GM12878 (cell line): Measurements from ENCODE around the gene POLA2. TPM values are rescaled to one million over a fixed set of nuclear protein-coding genes. Genes with fewer than 3 reads are reported as not detected.
A peak's percentile ranks its signal among the peaks of the same experiment; 100 is the strongest.

Source experiments
- ATF7 ChIP-seq: fragments of 450-650 bp; IDR thresholded peaks from 2 replicates; pipeline ENCODE4 v1.6.1; 2016; ENCODE audit warnings: low read depth, mild to moderate bottlenecking
- CBX3 ChIP-seq: fragments of 200-600 bp; sonication (generic); IDR thresholded peaks from 2 replicates; pipeline ENCODE4 v1.6.1; 2016; ENCODE audit warnings: low read depth, borderline replicate concordance
- IRF4 ChIP-seq: IDR thresholded peaks from 2 replicates; pipeline ENCODE4 v1.6.1; 2011; ENCODE audit warnings: low read depth, low read length
- MEF2B ChIP-seq: fragments of 450-650 bp; IDR thresholded peaks from 2 replicates; pipeline ENCODE4 v1.6.1; 2018; ENCODE audit warnings: mild to moderate bottlenecking, moderate library complexity; ENCODE audit not compliant: partially characterized antibody, poor library complexity, severe bottlenecking
- NFIC ChIP-seq: IDR thresholded peaks from 2 replicates; pipeline ENCODE4 v1.6.1; 2012; ENCODE audit warnings: low read depth, mild to moderate bottlenecking, inconsistent platforms, low read length, moderate library complexity
- NR2C1 ChIP-seq: fragments of 450-650 bp; IDR thresholded peaks from 2 replicates; pipeline ENCODE4 v1.6.1; 2017; ENCODE audit warnings: antibody characterized with exemption, mild to moderate bottlenecking, moderate library complexity
- PAX8 ChIP-seq: fragments of 450-650 bp; IDR thresholded peaks from 2 replicates; pipeline ENCODE4 v1.6.1; 2017; ENCODE audit warnings: mild to moderate bottlenecking, moderate library complexity
- POLR2A ChIP-seq: IDR thresholded peaks from 2 replicates; pipeline ENCODE4 v1.6.1; 2011; ENCODE audit warnings: low read depth, mild to moderate bottlenecking, low read length
- RAD21 ChIP-seq: IDR thresholded peaks from 2 replicates; pipeline ENCODE4 v1.6.1; 2011; ENCODE audit warnings: mild to moderate bottlenecking, low read depth, low read length, moderate library complexity; ENCODE audit not compliant: insufficient read depth
- SIX5 ChIP-seq: IDR thresholded peaks from 2 replicates; pipeline ENCODE4 v1.6.1; 2011; ENCODE audit warnings: mild to moderate bottlenecking, low read depth, low read length, moderate library complexity; ENCODE audit not compliant: severe bottlenecking
- SUPT20H ChIP-seq: IDR thresholded peaks from 2 replicates; pipeline ENCODE4 v1.6.1; 2011; ENCODE audit warnings: low read depth, mild to moderate bottlenecking, low read length, moderate library complexity, borderline replicate concordance; ENCODE audit not compliant: control insufficient read depth
- TAF1 ChIP-seq: IDR thresholded peaks from 2 replicates; pipeline ENCODE4 v1.6.1; 2011; ENCODE audit warnings: mild to moderate bottlenecking, low read depth, low read length, borderline replicate concordance
- TBL1XR1 ChIP-seq: IDR thresholded peaks from 2 replicates; pipeline ENCODE4 v1.6.1; 2012; ENCODE audit warnings: low read depth, low read length, improper control_type of control experiment
- WRNIP1 ChIP-seq: IDR thresholded peaks from 2 replicates; pipeline ENCODE4 v1.6.1; 2011; ENCODE audit warnings: low read depth, low read length, improper control_type of control experiment, borderline replicate concordance
- ZNF207 ChIP-seq: fragments of 450-650 bp; IDR thresholded peaks from 2 replicates; pipeline ENCODE4 v1.6.1; 2014; ENCODE audit warnings: antibody characterized with exemption, mild to moderate bottlenecking, borderline replicate concordance
- ZNF384 ChIP-seq: IDR thresholded peaks from 2 replicates; pipeline ENCODE4 v1.6.1; 2012; ENCODE audit warnings: low read depth, mild to moderate bottlenecking, low read length, improper control_type of control experiment, borderline replicate concordance
- polyA plus RNA-seq, 11 experiments: library from polyadenylated mRNA; depleted of rRNA in 4 of 11; unstranded in 6 of 11; stranded (reverse) in 5 of 11; fragments of >200 nt; fragmentation: Nextera tagmentation in 4 of 11; fragmentation: Illumina TruSeq in 1 of 11; extraction: Ambion mirVana in 4 of 11; extraction: Trizol in 1 of 11; gene quantifications; 1 replicate in 1 of 11; 2 replicates in 10 of 11; pipeline versions ENCODE4 v1.2.1 to v1.2.3, GENCODE V29; 2011 to 2016; ENCODE audit warnings: inconsistent platforms in 2 of 11, missing spikeins in 2 of 11, low read depth in 1 of 11
- total RNA-seq, 4 experiments: library from RNA; depleted of rRNA in 3 of 4; stranded (reverse); fragments of >200 nt in 3 of 4; fragmentation: Illumina TruSeq in 1 of 4; extraction: Trizol in 1 of 4; gene quantifications; 2 replicates each; pipeline versions ENCODE4 v1.2.1 to v1.2.3, GENCODE V29; 2013 to 2021
- TF ChIP-seq, protein P1 (sequence below): IDR thresholded peaks from 2 replicates; pipeline ENCODE4 v1.6.1; 2011; ENCODE audit warnings: borderline replicate concordance, low read depth, mild to moderate bottlenecking, moderate library complexity, low read length; ENCODE audit not compliant: insufficient read depth, poor library complexity, severe bottlenecking
- TF ChIP-seq, protein P2 (sequence below): fragments of 450-650 bp; IDR thresholded peaks from 2 replicates; pipeline ENCODE4 v1.6.1; 2016; ENCODE audit warnings: mild to moderate bottlenecking, moderate library complexity, borderline replicate concordance
- TF ChIP-seq, protein P3 (sequence below): fragments of 150-350 bp; IDR thresholded peaks from 2 replicates; pipeline ENCODE4 v1.6.1; 2014; ENCODE audit warnings: mild to moderate bottlenecking, low read depth, low read length
- TF ChIP-seq, protein P4 (sequence below): IDR thresholded peaks from 2 replicates; pipeline ENCODE4 v1.6.1; 2012; ENCODE audit warnings: low read depth, low read length, improper control_type of control experiment

Gene POLA2
- total and polyA plus RNA-seq, 10 of the 15 experiments (the other 5 are each of a cell fraction or from before 2014, with no cell fraction given), result 4.2 to 121 (median 56.2) TPM

DNA sequence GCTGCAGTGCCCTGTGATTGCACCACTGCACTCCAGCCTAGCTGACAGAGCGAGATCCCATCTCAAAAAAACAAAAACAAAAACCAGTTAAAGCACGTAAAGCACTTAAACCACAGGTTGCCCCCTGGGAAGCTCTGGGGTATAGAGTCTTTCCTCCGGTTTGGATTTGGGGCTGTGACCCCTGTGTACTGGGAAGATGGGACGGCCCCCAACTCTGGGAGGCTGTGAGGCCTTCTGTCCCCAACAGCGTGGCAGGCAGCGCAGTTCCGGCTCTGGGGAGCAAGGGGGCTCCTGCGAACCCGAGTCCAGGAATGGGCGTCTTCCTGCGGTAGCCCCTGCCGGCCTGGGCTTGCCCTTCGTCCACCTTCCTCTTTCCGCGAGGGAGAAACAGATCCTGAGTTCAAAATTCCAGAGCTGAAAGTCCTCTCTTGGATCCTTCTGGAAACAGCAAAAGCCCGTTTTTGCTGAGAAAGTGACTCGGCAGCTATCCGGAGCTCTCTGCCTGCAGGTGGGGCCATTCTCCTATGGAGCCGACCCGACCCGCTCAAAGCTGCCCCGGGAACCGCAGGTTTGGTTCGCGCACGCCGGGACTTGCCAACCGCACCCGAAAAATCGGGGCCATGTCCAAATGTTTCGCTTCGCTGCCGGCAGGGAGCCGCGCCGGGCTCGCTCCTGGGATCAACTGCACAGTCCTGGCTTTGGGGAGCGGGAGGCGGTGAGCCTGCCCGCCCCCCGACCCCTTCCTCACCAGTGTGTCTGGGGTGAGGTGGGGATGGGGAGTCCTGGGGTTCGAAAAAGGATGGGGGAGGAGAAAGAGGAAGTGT is 36.3 kb upstream of the POLA2 start (continued):
- TF ChIP-seq, protein P1, sequence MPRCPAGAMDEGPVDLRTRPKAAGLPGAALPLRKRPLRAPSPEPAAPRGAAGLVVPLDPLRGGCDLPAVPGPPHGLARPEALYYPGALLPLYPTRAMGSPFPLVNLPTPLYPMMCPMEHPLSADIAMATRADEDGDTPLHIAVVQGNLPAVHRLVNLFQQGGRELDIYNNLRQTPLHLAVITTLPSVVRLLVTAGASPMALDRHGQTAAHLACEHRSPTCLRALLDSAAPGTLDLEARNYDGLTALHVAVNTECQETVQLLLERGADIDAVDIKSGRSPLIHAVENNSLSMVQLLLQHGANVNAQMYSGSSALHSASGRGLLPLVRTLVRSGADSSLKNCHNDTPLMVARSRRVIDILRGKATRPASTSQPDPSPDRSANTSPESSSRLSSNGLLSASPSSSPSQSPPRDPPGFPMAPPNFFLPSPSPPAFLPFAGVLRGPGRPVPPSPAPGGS, result no peak
- TF ChIP-seq ATF7 (no peak), SUPT20H (no peak), TAF1 (no peak), TBL1XR1 (no peak), IRF4 (no peak), POLR2A (0 out of 2 replicates have a peak, but pooled peaks have one; percentile 28), RAD21 (peak; percentile 55), ZNF207 (no peak), CBX3 (no peak), PAX8 (no peak), NR2C1 (no peak), ZNF384 (no peak), SIX5 (no peak), WRNIP1 (no peak), MEF2B (no peak), NFIC (no peak)
- TF ChIP-seq, protein P2, sequence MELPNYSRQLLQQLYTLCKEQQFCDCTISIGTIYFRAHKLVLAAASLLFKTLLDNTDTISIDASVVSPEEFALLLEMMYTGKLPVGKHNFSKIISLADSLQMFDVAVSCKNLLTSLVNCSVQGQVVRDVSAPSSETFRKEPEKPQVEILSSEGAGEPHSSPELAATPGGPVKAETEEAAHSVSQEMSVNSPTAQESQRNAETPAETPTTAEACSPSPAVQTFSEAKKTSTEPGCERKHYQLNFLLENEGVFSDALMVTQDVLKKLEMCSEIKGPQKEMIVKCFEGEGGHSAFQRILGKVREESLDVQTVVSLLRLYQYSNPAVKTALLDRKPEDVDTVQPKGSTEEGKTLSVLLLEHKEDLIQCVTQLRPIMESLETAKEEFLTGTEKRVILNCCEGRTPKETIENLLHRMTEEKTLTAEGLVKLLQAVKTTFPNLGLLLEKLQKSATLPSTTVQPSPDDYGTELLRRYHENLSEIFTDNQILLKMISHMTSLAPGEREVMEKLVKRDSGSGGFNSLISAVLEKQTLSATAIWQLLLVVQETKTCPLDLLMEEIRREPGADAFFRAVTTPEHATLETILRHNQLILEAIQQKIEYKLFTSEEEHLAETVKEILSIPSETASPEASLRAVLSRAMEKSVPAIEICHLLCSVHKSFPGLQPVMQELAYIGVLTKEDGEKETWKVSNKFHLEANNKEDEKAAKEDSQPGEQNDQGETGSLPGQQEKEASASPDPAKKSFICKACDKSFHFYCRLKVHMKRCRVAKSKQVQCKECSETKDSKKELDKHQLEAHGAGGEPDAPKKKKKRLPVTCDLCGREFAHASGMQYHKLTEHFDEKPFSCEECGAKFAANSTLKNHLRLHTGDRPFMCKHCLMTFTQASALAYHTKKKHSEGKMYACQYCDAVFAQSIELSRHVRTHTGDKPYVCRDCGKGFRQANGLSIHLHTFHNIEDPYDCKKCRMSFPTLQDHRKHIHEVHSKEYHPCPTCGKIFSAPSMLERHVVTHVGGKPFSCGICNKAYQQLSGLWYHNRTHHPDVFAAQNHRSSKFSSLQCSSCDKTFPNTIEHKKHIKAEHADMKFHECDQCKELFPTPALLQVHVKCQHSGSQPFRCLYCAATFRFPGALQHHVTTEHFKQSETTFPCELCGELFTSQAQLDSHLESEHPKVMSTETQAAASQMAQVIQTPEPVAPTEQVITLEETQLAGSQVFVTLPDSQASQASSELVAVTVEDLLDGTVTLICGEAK, result no peak
- TF ChIP-seq, protein P3, sequence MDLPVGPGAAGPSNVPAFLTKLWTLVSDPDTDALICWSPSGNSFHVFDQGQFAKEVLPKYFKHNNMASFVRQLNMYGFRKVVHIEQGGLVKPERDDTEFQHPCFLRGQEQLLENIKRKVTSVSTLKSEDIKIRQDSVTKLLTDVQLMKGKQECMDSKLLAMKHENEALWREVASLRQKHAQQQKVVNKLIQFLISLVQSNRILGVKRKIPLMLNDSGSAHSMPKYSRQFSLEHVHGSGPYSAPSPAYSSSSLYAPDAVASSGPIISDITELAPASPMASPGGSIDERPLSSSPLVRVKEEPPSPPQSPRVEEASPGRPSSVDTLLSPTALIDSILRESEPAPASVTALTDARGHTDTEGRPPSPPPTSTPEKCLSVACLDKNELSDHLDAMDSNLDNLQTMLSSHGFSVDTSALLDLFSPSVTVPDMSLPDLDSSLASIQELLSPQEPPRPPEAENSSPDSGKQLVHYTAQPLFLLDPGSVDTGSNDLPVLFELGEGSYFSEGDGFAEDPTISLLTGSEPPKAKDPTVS, result no peak
- TF ChIP-seq, protein P4, sequence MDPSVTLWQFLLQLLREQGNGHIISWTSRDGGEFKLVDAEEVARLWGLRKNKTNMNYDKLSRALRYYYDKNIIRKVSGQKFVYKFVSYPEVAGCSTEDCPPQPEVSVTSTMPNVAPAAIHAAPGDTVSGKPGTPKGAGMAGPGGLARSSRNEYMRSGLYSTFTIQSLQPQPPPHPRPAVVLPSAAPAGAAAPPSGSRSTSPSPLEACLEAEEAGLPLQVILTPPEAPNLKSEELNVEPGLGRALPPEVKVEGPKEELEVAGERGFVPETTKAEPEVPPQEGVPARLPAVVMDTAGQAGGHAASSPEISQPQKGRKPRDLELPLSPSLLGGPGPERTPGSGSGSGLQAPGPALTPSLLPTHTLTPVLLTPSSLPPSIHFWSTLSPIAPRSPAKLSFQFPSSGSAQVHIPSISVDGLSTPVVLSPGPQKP, result no peak
